ENCODE results near the gene SMKR1. TPM values are rescaled to one million over a fixed set of nuclear protein-coding genes. Genes with fewer than 3 reads are reported as not detected.

The SMKR1 gene
- total RNA-seq, 1 donor, result 0.72 TPM

- Histone ChIP-seq H3K4me2 (ENCODE audit: insufficient read depth, low read length) (peak overlapping the region; percentile 76), H3K4me3 (ENCODE audit: insufficient read depth, low read length) (peak overlapping the region; percentile 55)
- DNase-seq (ENCODE audit: insufficient read length, low spot score, missing footprints), result peak; percentile 84
Observed at GRCh38 chr7:129553899-129554461, 51.6 kb downstream of the SMKR1 start.

DNA sequence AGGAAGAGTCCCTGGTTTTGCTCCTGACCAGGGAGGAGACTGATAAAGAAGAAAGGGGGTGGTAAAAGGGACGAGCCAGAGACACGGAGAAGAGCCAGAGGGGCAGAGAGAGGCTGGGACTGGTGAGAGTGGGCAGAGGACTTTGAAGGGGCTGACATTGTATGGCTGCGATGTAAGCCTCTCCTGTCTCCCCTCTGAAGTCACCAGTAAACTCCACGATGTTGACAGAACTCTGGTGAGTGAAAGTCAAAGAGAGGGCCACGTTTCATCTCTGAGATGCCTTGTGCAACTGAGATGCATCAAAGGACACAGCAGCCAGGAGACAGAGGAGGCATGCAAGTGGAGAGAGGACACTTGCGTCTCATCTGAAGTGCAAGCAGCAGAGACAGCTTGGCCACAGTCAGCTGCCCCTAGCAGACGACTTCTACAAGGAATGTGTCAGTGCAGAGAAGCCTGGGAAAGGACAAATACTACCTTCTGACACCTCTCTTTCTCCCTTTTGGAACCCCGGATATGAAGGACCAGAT lies 54.3 kb downstream of the SMKR1 start:
- Histone ChIP-seq H3K4me1 (ENCODE audit: insufficient read depth, low read length) (no peaks in the 10 kb centered on the region), H3K79me2 (ENCODE audit: insufficient read depth, low read length) (no peaks in the 10 kb centered on the region), H3K27ac (ENCODE audit: low read depth, low read length) (no peak overlapping the region), H3K4me2 (ENCODE audit: insufficient read depth, low read length) (no peak overlapping the region), H3K4me3 (ENCODE audit: insufficient read depth, low read length) (no peak overlapping the region), H4K20me1 (ENCODE audit: insufficient read depth, low read length) (no peaks in the 10 kb centered on the region), H2AFZ (ENCODE audit: low read length) (no peak overlapping the region), H3K9me3 (ENCODE audit: low read depth, low read length) (no peaks in the 10 kb centered on the region), H3K27me3 (ENCODE audit: insufficient read depth, low read length) (peaks cover 9% of the 10 kb centered on the region), H3K36me3 (ENCODE audit: insufficient read depth, low read length) (no peaks in the 10 kb centered on the region)
- TF ChIP-seq, protein P1, sequence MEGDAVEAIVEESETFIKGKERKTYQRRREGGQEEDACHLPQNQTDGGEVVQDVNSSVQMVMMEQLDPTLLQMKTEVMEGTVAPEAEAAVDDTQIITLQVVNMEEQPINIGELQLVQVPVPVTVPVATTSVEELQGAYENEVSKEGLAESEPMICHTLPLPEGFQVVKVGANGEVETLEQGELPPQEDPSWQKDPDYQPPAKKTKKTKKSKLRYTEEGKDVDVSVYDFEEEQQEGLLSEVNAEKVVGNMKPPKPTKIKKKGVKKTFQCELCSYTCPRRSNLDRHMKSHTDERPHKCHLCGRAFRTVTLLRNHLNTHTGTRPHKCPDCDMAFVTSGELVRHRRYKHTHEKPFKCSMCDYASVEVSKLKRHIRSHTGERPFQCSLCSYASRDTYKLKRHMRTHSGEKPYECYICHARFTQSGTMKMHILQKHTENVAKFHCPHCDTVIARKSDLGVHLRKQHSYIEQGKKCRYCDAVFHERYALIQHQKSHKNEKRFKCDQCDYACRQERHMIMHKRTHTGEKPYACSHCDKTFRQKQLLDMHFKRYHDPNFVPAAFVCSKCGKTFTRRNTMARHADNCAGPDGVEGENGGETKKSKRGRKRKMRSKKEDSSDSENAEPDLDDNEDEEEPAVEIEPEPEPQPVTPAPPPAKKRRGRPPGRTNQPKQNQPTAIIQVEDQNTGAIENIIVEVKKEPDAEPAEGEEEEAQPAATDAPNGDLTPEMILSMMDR (IDR thresholded peaks at IDR 0.05; ENCODE audit: extremely low read depth, low read depth, low read length), result no peak
- no peak for DNase-seq (ENCODE audit: insufficient read length, low spot score, missing footprints)

More at GRCh38 chr7:129553899-129554461, 51.6 kb downstream of the SMKR1 start:
- peak overlapping the region; percentile 83 for H2AFZ ChIP-seq (ENCODE audit: low read length)
- H3K36me3 ChIP-seq (ENCODE audit: insufficient read depth, low read length), result no peaks in the 10 kb centered on the region
- peaks cover 9% of the 10 kb centered on the region for H3K27me3 ChIP-seq (ENCODE audit: insufficient read depth, low read length)
- no peaks in the 10 kb centered on the region for H3K9me3 ChIP-seq (ENCODE audit: low read depth, low read length)
- H3K27ac ChIP-seq (ENCODE audit: low read depth, low read length), result no peak overlapping the region
- no peaks in the 10 kb centered on the region for H3K79me2 ChIP-seq (ENCODE audit: insufficient read depth, low read length)
- TF ChIP-seq, protein P1 (IDR thresholded peaks at IDR 0.05; ENCODE audit: extremely low read depth, low read depth, low read length), result no peak
- H3K4me1 ChIP-seq (ENCODE audit: insufficient read depth, low read length), result no peaks in the 10 kb centered on the region
- H4K20me1 ChIP-seq (ENCODE audit: insufficient read depth, low read length), result no peaks in the 10 kb centered on the region

DNA sequence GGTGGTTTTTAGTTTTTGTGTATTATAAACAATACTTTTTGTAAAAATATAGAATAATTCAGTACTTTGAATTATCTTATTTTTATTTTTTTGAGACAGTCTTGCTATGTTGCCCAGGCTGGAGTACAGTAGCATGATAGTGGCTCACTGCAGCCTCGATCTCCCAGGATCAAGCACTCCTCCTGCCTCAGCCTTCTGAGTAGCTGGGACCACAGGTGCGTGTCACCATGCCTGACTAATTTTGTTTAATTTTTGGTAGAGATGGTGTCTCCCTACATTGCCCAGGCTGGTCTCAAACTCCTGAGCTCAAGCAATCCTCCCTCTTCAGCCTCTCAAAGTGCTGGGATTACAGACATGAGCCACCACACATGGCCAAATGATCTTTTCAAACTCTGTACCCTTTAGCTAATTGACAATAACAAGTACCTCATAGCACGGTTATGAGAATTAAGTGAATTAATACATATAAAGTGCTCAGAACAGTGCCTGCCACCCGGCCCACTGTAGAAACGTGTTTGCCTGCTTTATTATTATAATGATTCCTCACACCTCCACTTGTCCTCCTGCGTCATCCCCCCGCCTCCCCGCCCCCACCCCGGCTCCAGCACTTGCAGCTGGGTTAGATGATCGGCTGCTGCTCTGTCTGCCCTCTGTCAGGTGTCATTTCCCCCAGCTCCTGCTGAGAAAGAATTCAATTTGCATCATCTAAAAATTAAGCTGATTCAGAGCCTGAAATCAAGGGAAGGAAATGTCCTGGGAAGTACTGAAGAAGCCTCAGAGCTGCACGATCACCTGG lies 55.6 kb downstream of the SMKR1 start:
- no peaks in the 10 kb centered on the region for H4K20me1 ChIP-seq (ENCODE audit: insufficient read depth, low read length)
- TF ChIP-seq, protein P1 (IDR thresholded peaks at IDR 0.05; ENCODE audit: extremely low read depth, low read depth, low read length), result no peak
- H3K79me2 ChIP-seq (ENCODE audit: insufficient read depth, low read length), result no peaks in the 10 kb centered on the region
- peaks cover 9% of the 10 kb centered on the region for H3K27me3 ChIP-seq (ENCODE audit: insufficient read depth, low read length)
- H3K4me2 ChIP-seq (ENCODE audit: insufficient read depth, low read length), result no peak overlapping the region
- H3K9me3 ChIP-seq (ENCODE audit: low read depth, low read length), result no peaks in the 10 kb centered on the region
- no peak for DNase-seq (ENCODE audit: insufficient read length, low spot score, missing footprints)
- H3K4me3 ChIP-seq (ENCODE audit: insufficient read depth, low read length), result no peak overlapping the region
- no peaks in the 10 kb centered on the region for H3K36me3 ChIP-seq (ENCODE audit: insufficient read depth, low read length)
- H3K4me1 ChIP-seq (ENCODE audit: insufficient read depth, low read length), result no peaks in the 10 kb centered on the region
- no peak overlapping the region for H2AFZ ChIP-seq (ENCODE audit: low read length)
- no peak overlapping the region for H3K27ac ChIP-seq (ENCODE audit: low read depth, low read length)

GRCh38 chr7:129559564-129559963 lies 57.2 kb downstream of the SMKR1 start:
- H3K9me3 ChIP-seq (ENCODE audit: low read depth, low read length), result no peaks in the 10 kb centered on the region
- DNase-seq (ENCODE audit: insufficient read length, low spot score, missing footprints), result no peak
- no peak overlapping the region for H3K4me3 ChIP-seq (ENCODE audit: insufficient read depth, low read length)
- peaks cover 13% of the 10 kb centered on the region for H3K27me3 ChIP-seq (ENCODE audit: insufficient read depth, low read length)
- H3K27ac ChIP-seq (ENCODE audit: low read depth, low read length), result no peak overlapping the region
- H3K4me1 ChIP-seq (ENCODE audit: insufficient read depth, low read length), result no peaks in the 10 kb centered on the region
- H2AFZ ChIP-seq (ENCODE audit: low read length), result no peak overlapping the region
- H3K36me3 ChIP-seq (ENCODE audit: insufficient read depth, low read length), result no peaks in the 10 kb centered on the region
- H4K20me1 ChIP-seq (ENCODE audit: insufficient read depth, low read length), result no peaks in the 10 kb centered on the region
- H3K79me2 ChIP-seq (ENCODE audit: insufficient read depth, low read length), result no peaks in the 10 kb centered on the region
- no peak overlapping the region for H3K4me2 ChIP-seq (ENCODE audit: insufficient read depth, low read length)
- TF ChIP-seq, protein P1 (IDR thresholded peaks at IDR 0.05; ENCODE audit: extremely low read depth, low read depth, low read length), result no peak
